H9 (cell line): ENCODE results near the gene USP34. TPM values are rescaled to one million over a fixed set of nuclear protein-coding genes. Genes with fewer than 3 reads are reported as not detected.

Experiments used
- DNase-seq: peaks from one replicate; pipeline ENCODE4 v3.0.0-alpha.2; 2017
- H2AFZ ChIP-seq: one replicate; pipeline ENCODE4 v1.6.1; 2013; ENCODE audit warnings: mild to moderate bottlenecking, low read length, control low read depth, moderate library complexity
- H2AK5ac ChIP-seq: 2 replicates; pipeline ENCODE4 v1.6.1; 2013; ENCODE audit warnings: low read length, control low read depth, mixed read lengths; ENCODE audit not compliant: insufficient read length
- H2BK120ac ChIP-seq: one replicate; pipeline ENCODE4 v1.6.1; 2013; ENCODE audit warnings: low read depth, mild to moderate bottlenecking, low read length, control low read depth, inconsistent platforms; ENCODE audit not compliant: poor library complexity, severe bottlenecking
- H2BK12ac ChIP-seq: 2 replicates; pipeline ENCODE4 v1.6.1; 2013; ENCODE audit warnings: low read length, control low read depth, mixed read lengths, low read depth; ENCODE audit not compliant: insufficient read length
- H2BK15ac ChIP-seq: 2 replicates; pipeline ENCODE4 v1.6.1; 2013; ENCODE audit warnings: low read depth, low read length, control low read depth
- H2BK20ac ChIP-seq: one replicate; pipeline ENCODE4 v1.6.1; 2013; ENCODE audit warnings: low read depth, mild to moderate bottlenecking, low read length, control low read depth, inconsistent platforms; ENCODE audit not compliant: poor library complexity, severe bottlenecking
- H2BK5ac ChIP-seq: 2 replicates; pipeline ENCODE4 v1.6.1; 2013; ENCODE audit warnings: low read length, control low read depth, mixed read lengths; ENCODE audit not compliant: insufficient read length
- H3K14ac ChIP-seq: 2 replicates; pipeline ENCODE4 v1.6.1; 2013; ENCODE audit warnings: low read length, control low read depth; ENCODE audit not compliant: insufficient read depth
- H3K18ac ChIP-seq: 2 replicates; pipeline ENCODE4 v1.6.1; 2013; ENCODE audit warnings: low read depth, mild to moderate bottlenecking, mixed read lengths, low read length, control low read depth; ENCODE audit not compliant: insufficient read length
- H3K23ac ChIP-seq: 2 replicates; pipeline ENCODE4 v1.6.1; 2013; ENCODE audit warnings: low read length, control low read depth, mixed read lengths, low read depth; ENCODE audit not compliant: insufficient read length
- H3K23me2 ChIP-seq: 2 replicates; pipeline ENCODE4 v1.6.1; 2013; ENCODE audit warnings: low read depth, mild to moderate bottlenecking, mixed read lengths, low read length, control low read depth; ENCODE audit not compliant: insufficient read length, poor library complexity, severe bottlenecking
- H3K27ac ChIP-seq: 2 replicates; pipeline ENCODE4 v1.5.1; 2013; ENCODE audit warnings: low read length, control low read depth, mixed read lengths, low read depth; ENCODE audit not compliant: insufficient read length
- H3K27me3 ChIP-seq: 2 replicates; pipeline ENCODE4 v1.6.1; 2013; ENCODE audit warnings: low read length, control low read depth, inconsistent platforms; ENCODE audit not compliant: insufficient read depth
- H3K4ac ChIP-seq: 2 replicates; pipeline ENCODE4 v1.6.1; 2013; ENCODE audit warnings: low read depth, mild to moderate bottlenecking, control low read depth, inconsistent platforms, low read length, moderate library complexity
- H3K4me1 ChIP-seq: 2 replicates; pipeline ENCODE4 v1.6.1; 2013; ENCODE audit warnings: low read length, control low read depth, inconsistent platforms; ENCODE audit not compliant: insufficient read depth
- H3K4me2 ChIP-seq: 2 replicates; pipeline ENCODE4 v1.6.1; 2013; ENCODE audit warnings: low read length, control low read depth, mixed read lengths; ENCODE audit not compliant: insufficient read length, insufficient read depth
- H3K56ac ChIP-seq: 2 replicates; pipeline ENCODE4 v1.6.1; 2013; ENCODE audit warnings: low read depth, mild to moderate bottlenecking, mixed read lengths, low read length, control low read depth; ENCODE audit not compliant: insufficient read length
- H3K79me1 ChIP-seq: 2 replicates; pipeline ENCODE4 v1.6.1; 2013; ENCODE audit warnings: low read depth, mild to moderate bottlenecking, moderate library complexity, low read length, control low read depth, inconsistent platforms; ENCODE audit not compliant: insufficient read depth, poor library complexity, severe bottlenecking
- H3K79me2 ChIP-seq: 2 replicates; pipeline ENCODE4 v1.6.1; 2013; ENCODE audit warnings: low read length, control low read depth, inconsistent platforms; ENCODE audit not compliant: insufficient read depth
- H3K9ac ChIP-seq: 2 replicates; pipeline ENCODE4 v1.6.1; 2013; ENCODE audit warnings: low read length, control low read depth, mixed read lengths; ENCODE audit not compliant: insufficient read length; ENCODE audit errors: extremely low read depth
- H3K9me3 ChIP-seq: one replicate; pipeline ENCODE4 v1.6.1; 2013; ENCODE audit warnings: low read depth, low read length, inconsistent platforms; ENCODE audit not compliant: control insufficient read depth
- H3T11ph ChIP-seq: one replicate; pipeline ENCODE4 v1.6.1; 2013; ENCODE audit warnings: mild to moderate bottlenecking, low read length, control low read depth, inconsistent platforms
- H4K20me1 ChIP-seq: one replicate; pipeline ENCODE4 v1.6.1; 2013; ENCODE audit not compliant: control insufficient read depth, insufficient read length, insufficient read depth
- H4K5ac ChIP-seq: 2 replicates; pipeline ENCODE4 v1.6.1; 2013; ENCODE audit warnings: low read depth, mild to moderate bottlenecking, mixed read lengths, low read length, control low read depth; ENCODE audit not compliant: insufficient read length
- H4K8ac ChIP-seq: replicated peaks from 2 replicates; pipeline ENCODE4 v1.6.1; 2013; ENCODE audit warnings: low read length, control low read depth, mixed read lengths, low read depth; ENCODE audit not compliant: insufficient read length
- H4K91ac ChIP-seq: 2 replicates; pipeline ENCODE4 v1.6.1; 2013; ENCODE audit warnings: low read depth, mild to moderate bottlenecking, moderate library complexity, mixed read lengths, low read length, control low read depth; ENCODE audit not compliant: insufficient read length
- H3K27ac Mint-ChIP-seq, 3 experiments: 2 replicates in 2 of 3; 3 replicates in 1 of 3; pipeline ENCODE4 v1.8.0; 2020 to 2021; ENCODE audit warnings: mixed read lengths in 3 of 3, mild to moderate bottlenecking in 1 of 3, moderate library complexity in 1 of 3
- H3K27me3 Mint-ChIP-seq: 2 replicates; pipeline ENCODE4 v1.8.0; 2021; ENCODE audit warnings: low read depth, mild to moderate bottlenecking, moderate library complexity, mixed read lengths
- H3K36me3 Mint-ChIP-seq, 3 experiments: 2 replicates in 2 of 3; 3 replicates in 1 of 3; pipeline ENCODE4 v1.8.0; 2020 to 2021; ENCODE audit warnings: low read depth in 3 of 3, mixed read lengths in 3 of 3; ENCODE audit not compliant: insufficient read depth in 1 of 3
- H3K4me1 Mint-ChIP-seq, 2 experiments: 2 replicates each; pipeline ENCODE4 v1.8.0; 2020; ENCODE audit warnings: mixed read lengths in 2 of 2
- H3K4me3 Mint-ChIP-seq, 2 experiments: 2 replicates in 1 of 2; 3 replicates in 1 of 2; pipeline ENCODE4 v1.8.0; 2020 to 2021; ENCODE audit warnings: mild to moderate bottlenecking in 2 of 2, mixed read lengths in 2 of 2, moderate library complexity in 1 of 2
- H3K9me3 Mint-ChIP-seq, 2 experiments: 2 replicates in 1 of 2; 3 replicates in 1 of 2; pipeline ENCODE4 v1.8.0; 2020; ENCODE audit warnings: mild to moderate bottlenecking in 2 of 2, mixed read lengths in 2 of 2, moderate library complexity in 1 of 2
- WGBS: extraction: QIAGEN DNeasy Blood & Tissue Kit; methylation state at CpG from one replicate; pipeline ENCODE4 v1.1.7; 2013; ENCODE audit warnings: missing lambda C conversion rate, low lambda C conversion rate, mixed read lengths; ENCODE audit not compliant: insufficient read length; ENCODE audit errors: extremely low coverage; 5-methylcytosine and 5-hydroxymethylcytosine counted together
- total RNA-seq: library from RNA; stranded (reverse); gene quantifications from 2 replicates; pipeline ENCODE4 v1.2.1, GENCODE V29; 2021
- TF ChIP-seq, protein P1 (sequence below): fragments of 200-600 bp; sonication (generic); conservative IDR thresholded peaks from 3 replicates; pipeline ENCODE4 v1.8.0; 2021; ENCODE audit warnings: antibody characterized with exemption, mild to moderate bottlenecking

USP34 gene
- total RNA-seq, 1 experiment from 2014 or later, result 93.9 TPM

DNA sequence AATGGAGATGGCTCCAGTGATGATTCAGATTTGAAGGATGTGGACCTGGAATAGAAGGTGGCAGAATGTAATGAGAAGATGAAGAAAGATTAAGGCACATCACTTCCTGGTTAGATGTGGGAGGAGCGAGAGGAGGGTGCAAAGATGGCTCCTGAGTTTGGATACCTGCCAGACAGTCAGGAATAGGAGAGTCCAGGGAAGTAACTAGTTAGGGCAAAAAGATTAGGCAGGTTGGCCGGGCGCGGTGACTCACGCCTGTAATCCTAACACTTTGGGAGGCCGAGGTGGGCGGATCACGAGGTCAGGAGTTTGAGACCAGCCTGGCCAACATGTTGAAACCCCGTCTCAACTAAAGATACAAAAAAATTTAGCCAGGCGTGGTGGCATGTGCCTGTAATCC is 303.3 kb downstream of the USP34 start:
- no peak overlapping the region for H4K8ac ChIP-seq
- H3K4me1 Mint-ChIP-seq, result peaks cover 5 to 6% of the 10 kb centered on the region in 2 experiments
- no peaks in the 10 kb centered on the region for H3K4me1 ChIP-seq
- no peak overlapping the region for H2BK5ac ChIP-seq
- no peak overlapping the region for H2BK12ac ChIP-seq
- H3K4me3 Mint-ChIP-seq, result no peak overlapping the region
- H3K36me3 Mint-ChIP-seq, result peaks cover 4 to 21% (median 18%) of the 10 kb centered on the region in 3 experiments; a peak in 6 of 7 replicates
- no peak overlapping the region for H2AK5ac ChIP-seq
- TF ChIP-seq, protein P1, sequence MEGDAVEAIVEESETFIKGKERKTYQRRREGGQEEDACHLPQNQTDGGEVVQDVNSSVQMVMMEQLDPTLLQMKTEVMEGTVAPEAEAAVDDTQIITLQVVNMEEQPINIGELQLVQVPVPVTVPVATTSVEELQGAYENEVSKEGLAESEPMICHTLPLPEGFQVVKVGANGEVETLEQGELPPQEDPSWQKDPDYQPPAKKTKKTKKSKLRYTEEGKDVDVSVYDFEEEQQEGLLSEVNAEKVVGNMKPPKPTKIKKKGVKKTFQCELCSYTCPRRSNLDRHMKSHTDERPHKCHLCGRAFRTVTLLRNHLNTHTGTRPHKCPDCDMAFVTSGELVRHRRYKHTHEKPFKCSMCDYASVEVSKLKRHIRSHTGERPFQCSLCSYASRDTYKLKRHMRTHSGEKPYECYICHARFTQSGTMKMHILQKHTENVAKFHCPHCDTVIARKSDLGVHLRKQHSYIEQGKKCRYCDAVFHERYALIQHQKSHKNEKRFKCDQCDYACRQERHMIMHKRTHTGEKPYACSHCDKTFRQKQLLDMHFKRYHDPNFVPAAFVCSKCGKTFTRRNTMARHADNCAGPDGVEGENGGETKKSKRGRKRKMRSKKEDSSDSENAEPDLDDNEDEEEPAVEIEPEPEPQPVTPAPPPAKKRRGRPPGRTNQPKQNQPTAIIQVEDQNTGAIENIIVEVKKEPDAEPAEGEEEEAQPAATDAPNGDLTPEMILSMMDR, result no peak
- no peak overlapping the region for H3K56ac ChIP-seq
- H4K20me1 ChIP-seq, result no peaks in the 10 kb centered on the region
- no peak overlapping the region for H2BK15ac ChIP-seq
- H3K23ac ChIP-seq, result no peak overlapping the region
- DNase-seq, result no peak
- H3K23me2 ChIP-seq, result no peaks in the 10 kb centered on the region
- no peak overlapping the region for H3K18ac ChIP-seq
- H3K27me3 Mint-ChIP-seq, result peaks cover 3% of the 10 kb centered on the region; the same call in 1 of the 2 replicates
- H3T11ph ChIP-seq, result no peak overlapping the region
- H3K9me3 ChIP-seq, result no peaks in the 10 kb centered on the region
- H3K79me2 ChIP-seq, result no peaks in the 10 kb centered on the region
- H2AFZ ChIP-seq, result no peak overlapping the region
- H3K4ac ChIP-seq, result no peak overlapping the region
- H4K5ac ChIP-seq, result no peak overlapping the region
- H3K27ac ChIP-seq, result no peak overlapping the region
- no peak overlapping the region for H3K14ac ChIP-seq
- no peak overlapping the region for H3K9ac ChIP-seq
- H2BK120ac ChIP-seq, result no peak overlapping the region
- no peak overlapping the region for H4K91ac ChIP-seq
- no peak overlapping the region for H2BK20ac ChIP-seq
- H3K9me3 Mint-ChIP-seq, result no peaks in the 10 kb centered on the region
- H3K27ac Mint-ChIP-seq, result no peak overlapping the region
- no peak overlapping the region for H3K4me2 ChIP-seq
- WGBS, result no CpG with 5 or more reads among the region's 10 CpGs
- no peaks in the 10 kb centered on the region for H3K79me1 ChIP-seq
- H3K27me3 ChIP-seq, result no peaks in the 10 kb centered on the region
